GDM1 (cell line): Measurements from ENCODE around the gene GSG1L.
"Not testable (repeated sequence)": the region's sequence is repeated elsewhere in the genome, so short reads cannot be mapped to it uniquely, and the experiment has no call there.

Experiments
- DNase-seq: peaks from one replicate; lab custom pipeline; 2025; lab: John Stamatoyannopoulos, UW

Gene GSG1L

DNA sequence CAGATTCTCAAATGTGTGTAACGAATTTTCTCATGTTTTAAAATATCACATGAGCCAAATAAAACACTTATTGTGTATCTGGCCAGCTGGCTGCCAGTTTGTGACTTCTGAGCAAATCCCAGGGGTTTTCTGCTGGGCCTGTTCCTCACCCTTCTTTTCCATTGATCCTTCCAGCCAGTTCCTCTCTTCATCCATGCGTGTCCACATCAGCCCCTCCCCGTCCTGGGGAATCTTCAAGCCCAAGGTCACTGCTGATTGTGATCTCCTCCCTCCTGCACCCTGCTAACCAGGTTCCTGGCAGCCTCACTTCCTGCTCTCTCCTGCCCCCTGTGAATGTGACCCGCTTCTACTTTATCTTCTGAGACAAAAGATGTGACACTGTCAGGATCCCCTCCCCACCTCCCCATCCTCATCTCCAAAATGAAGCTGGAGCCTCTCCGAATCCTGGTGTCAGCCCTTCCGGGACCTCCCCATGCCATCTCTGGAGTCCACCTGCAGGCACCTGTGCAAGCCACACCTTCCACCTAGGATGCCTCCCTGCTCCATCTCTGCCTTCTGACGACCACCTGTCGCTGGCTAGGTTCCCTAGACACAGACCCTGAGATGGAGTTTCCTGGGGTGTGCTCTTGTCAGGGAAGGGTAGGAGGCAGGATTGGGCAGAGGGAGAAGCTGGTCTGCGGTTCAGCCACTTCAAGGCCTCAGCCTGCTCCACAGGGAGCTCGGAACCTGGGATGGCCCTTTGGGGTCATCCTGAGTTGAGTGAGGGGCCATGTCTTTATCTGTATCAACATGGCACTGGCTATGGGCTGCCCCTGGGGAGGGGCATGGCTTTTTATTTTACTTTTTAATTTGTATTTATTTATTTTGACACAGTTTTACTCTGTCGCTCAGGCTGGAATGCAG is 308.5 kb downstream of the GSG1L start:
- no peak for DNase-seq

DNA sequence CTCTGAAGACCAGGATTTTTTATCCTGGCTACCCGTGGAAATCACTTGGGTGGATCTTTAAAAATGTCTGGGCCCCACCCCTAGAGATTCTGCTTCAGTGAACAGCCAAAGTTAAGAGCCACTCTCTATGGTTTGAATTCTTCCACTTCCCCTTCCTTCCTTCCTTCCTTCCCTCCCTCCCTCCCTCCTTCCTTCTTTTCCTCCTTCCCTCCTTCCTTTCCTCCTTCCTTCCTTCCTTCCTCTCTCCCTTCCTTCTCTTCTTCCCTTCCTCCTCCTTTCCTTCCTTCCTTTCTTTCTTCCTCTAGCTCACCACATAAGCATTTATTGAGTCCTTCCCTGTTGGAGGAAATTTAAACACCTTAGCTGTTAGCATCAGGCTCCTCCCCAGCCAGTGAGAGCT is 310.0 kb downstream of the GSG1L start:
- DNase-seq: no peak

DNA sequence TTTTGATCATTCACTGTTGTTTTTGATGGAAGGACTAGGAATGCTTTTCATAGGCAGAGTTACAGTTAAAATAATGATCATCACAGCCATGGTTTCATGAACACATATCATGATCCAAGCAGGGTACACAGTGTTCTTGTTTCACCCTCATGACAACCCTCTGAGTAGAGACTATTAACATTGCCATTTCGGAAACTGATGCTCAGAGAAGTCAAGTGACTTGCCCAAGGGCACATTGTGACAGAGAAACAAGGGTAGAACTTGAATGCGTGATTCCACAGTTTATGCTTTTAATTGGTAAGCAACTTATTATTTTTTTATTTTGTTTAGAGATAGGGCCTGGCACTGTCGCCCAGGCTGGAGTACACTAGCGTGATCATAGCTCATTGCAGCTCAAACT is 311.3 kb downstream of the GSG1L start:
- no peak for DNase-seq

DNA sequence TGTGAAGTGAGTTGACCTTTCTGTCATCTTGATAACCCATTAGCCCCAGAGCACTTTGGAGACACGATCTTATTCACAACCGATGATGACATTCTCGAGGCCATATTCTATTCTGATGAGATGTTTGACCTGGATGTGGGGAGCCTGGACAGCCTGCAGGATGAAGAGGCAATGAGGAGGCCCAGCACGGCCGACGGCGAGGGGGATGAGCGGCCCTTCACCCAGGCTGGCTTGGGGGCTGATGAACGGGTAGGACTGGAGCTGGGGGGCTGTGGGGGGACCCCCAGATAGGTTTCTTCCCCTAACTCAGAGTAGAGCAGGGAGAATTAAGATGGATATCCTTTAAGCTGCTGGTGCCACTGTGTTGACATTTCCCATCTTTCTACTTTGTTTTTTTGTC is 311.8 kb downstream of the GSG1L start:
- no peak for DNase-seq

DNA sequence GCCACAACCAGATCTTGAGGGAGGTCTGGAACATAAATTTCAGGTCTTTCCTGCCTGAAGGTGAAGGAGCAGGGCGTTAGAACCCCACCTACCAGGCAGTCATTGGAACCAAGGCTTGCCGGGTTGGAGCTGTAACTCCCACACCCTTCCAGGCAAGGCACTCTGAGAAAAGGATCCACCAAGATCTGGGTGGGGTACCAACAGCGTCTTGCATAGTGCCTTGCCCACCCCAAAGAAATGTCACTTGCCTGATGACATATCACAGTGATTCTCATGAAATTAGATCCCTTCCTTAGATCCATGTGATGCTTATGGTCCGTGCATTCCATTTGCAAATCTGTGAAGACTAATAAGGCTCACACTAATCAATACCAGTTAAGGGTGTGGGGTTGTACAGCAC is 312.3 kb downstream of the GSG1L start:
- DNase-seq: no peak

DNA sequence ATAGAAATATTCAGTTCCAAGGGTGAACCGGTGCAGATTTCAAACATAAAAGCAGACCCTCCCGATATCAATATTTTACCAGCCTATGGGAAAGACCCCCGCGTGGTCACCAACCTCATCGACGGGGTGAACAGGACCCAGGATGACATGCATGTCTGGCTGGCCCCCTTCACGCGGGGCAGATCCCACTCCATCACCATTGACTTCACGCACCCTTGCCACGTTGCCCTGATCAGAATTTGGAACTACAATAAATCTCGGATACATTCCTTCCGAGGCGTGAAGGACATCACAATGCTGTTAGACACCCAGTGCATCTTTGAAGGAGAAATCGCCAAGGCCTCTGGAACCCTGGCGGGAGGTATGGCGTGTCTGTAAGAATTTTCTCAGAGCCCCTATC is 313.6 kb downstream of the GSG1L start:
- no peak for DNase-seq

DNA sequence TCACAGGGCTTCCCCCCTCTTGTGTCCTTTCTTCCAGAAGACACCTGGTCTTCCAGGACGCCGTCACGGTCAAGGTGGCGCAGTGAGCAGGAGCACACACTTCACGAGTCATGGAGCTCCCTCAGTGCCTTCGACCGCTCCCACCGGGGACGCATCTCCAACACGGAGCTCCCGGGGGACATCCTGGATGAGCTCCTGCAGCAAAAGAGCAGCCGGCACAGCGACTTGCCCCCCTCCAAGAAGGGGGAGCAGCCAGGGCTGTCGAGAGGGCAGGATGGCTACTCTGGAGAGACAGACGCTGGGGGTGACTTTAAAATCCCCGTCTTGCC is 314.0 kb downstream of the GSG1L start:
- no peak for DNase-seq

DNA sequence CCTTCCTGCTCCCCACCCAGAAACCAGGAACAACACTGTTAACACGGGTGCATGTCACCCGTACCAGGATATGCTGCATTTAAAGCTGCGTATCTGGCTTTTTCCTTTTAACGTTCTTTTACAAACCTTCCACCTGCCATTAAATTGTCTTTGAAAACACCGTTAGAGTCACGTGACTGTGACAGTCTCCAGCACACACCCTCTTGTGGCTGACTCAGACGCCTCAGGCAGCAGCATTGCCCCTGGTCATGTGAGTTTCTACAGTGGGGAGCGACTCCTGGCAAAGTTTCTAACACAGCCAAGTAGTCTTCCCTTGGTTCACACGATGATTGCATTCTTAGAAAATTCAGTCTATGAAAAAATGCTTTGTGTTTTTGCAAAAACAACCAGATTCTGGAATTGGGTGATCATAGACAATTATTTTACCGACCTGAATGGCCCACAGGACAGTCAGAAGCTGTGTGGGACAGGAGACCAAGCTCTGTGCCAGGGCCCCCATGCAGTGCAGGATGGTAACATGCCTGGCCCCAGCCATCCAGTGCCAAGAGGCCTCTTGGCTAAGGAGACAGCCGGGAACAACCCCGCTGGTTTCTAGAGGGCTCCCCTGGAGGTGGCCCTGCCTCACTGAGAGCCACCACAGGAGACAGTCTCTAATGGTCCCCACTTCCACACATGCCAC is 314.5 kb downstream of the GSG1L start:
- DNase-seq: no peak

DNA sequence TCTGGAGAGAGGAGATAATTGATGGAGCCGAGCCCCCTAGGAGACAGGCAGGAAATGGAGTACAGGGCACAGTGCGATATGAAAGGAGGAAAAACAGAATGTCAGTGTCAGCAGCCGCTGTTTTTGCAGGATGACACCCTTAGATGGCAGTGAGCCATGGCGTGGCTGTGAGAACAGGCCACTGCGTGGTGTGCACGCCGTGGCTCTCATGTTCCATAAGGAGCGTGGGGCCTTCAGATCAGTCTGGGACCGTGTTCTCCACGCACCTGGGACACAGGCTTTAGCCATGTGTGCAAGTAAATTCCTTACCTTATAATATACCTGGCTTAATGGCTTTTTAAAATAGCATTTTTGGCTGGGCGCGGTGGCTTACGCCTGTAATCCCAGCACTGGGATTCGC is 315.6 kb downstream of the GSG1L start:
- DNase-seq: no peak

DNA sequence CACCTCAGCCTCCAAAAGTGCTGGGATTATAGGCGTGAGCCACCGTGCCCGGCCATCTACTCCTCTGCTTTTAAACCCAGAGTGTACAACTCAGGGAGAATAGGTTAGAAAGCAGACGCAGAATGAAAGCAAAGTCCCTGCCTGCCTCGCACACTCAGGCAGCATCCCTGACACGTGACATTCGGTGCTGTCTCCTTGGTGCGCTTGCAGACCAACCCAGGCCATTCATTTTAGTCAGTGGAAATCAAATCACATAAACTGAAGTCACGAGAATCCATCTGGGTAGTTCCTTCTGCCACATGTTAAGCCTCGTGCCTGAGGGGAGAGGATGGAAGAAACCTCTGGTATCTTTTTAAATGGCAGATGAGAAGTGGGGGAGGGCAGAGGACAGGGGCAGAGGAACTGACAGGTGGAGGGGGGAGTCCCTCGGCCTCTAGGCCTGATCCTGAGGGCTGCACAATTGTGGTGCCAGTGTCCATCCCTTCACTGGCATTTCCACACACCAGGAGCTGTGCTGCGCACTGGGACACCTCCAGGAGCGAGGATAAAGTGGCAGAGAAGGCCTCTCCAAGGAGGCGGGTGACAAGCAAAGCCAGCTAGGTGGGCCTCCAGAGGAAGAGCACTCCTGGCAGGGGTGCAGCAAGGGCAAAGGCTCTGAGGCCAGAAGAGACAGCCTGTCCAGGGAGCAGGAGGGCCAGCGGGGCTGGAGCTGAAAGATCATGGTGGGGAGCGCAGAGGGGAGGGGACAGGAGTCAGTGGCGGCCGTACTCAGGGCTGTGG is 317.2 kb downstream of the GSG1L start:
- DNase-seq: no peak

DNA sequence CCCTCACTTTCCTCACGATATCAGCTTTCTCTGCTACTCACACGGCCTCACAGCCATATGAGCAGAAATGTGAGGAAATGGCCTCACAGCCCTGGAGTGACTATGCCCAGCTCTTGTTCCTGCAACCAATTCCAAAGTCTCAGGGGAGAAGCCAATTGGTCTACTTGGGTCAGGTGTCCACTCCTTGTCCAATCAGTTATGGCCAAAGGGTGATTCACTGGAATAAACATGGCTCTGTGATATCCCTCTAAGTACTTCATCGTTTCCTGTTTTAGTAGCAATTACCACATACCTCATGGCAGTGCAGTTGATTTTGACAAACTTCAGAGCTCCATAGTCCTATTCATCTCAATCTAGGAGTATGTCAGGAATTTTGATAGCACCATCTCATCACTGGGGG is 318.2 kb downstream of the GSG1L start:
- no peak for DNase-seq

DNA sequence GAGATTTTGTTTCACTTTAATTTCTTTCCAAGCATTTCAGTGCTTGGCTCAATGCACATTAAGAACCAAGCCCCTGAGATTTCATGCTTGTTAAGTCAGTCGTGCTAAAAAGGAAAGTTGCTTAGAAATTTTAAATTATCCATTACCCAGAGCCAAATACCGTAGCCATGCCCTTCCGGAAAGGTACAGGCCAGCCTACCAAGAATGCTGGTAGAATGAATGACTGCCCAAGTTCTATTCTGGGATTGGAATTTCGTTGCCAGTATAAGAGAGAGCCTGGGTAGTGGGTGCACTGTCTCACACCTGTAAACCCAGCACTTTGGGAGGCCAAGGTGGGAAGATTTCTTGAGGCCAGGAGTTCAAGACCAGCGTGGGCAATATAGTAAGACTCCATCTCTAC is 319.6 kb downstream of the GSG1L start:
- DNase-seq: no peak

DNA sequence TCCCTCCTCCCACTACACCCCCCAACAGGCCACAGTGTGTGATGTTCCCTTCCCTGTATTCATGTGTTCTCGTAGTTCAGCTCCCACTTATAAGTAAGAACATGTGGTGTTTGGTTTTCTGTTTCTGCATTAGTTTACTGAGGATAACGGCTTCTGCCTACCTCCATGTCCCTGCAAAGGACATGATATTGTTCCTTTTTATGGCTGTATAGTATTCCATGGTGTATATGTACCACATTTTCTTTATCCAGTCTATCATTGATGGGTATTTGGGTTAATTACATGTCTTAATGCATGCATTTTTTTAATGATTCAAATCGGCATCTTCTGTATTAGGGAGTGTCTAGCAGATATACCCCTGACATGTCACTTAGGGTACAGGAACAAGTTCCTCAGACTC is 320.5 kb downstream of the GSG1L start:
- DNase-seq: not testable (repeated sequence)

DNA sequence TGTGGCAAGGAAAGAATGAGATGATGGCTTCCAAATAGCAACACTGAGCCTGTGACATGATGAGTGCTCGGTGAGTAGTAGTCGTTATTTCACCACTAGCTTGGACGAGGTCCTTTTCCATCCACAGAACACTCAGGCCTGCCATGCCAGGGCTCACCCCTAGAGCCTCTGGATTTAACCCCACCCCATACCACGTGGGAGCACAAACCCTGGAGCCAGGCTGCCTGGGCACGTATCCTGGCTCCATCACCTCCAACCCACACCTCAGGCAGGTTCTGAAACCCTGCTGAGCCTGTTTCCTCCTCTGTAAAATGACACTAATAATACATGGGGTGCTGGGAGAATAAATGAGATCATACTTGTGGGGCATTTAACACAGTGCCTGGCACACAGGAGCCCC is 321.2 kb downstream of the GSG1L start:
- no peak for DNase-seq

DNA sequence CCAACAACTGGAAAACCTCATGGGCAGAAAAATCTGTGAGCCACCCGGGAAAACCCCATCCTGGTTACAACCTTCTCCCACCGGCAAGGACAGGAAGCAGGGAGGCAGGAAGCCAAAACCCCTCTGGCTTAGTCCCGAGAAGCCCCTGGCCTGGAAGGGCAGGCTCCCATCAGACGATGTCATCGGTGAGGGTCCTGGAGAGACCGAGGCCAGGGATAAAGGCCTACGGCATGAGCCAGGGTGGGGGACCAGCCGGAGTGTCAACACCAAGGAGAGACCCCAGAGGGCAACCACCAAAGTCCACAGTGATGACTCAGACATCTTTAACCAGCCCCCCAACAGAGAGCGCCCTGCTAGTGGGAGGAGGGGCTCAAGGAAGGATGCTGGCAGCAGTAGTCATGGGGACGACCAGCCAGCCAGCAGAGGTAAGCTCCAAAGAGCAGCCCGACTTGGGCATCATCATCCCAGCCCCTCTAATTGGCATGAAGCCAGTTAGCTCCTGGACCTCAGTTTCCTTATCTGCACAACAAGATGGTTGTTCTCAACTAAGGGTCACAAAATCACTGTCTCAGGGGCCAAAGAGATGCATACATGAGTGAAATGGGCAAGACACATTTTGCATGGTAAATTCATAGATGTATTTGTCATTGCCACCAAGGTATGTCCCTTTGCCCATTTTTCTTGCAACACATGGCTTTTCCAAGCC is 322.9 kb downstream of the GSG1L start:
- DNase-seq: no peak

DNA sequence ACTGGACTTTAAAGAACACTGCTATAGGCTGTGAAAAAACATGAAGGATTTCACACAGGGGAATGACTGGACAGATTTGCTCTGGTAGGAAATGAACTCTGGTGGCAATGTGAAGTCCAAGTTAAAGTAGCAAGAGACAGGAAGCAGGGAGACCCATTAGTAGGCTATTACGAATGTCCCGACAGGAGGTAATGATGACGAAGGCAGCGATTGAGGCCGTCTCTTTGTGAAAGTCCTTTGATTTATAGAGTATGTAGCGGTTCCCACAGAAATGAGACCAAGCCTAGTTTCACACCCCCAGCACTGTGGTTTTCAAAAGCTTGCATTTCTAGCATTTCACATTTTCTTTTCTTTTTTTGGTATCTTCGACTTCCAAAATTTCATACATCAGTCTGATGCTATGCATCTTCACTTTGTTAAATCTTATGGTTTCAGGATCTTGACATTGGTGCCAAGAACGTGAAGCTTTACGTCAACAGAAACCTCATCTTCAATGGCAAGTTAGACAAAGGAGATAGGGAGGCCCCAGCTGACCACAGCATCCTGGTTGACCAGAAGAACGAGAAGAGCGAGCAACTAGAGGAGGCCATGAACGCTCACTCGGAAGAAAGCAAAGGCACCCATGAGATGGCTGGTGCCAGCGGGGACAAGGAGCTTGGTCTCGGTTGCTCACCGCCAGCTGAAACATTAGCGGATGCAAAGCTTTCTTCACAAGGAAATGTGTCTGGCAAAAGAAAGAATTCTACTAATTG is 323.7 kb downstream of the GSG1L start:
- DNase-seq: no peak

DNA sequence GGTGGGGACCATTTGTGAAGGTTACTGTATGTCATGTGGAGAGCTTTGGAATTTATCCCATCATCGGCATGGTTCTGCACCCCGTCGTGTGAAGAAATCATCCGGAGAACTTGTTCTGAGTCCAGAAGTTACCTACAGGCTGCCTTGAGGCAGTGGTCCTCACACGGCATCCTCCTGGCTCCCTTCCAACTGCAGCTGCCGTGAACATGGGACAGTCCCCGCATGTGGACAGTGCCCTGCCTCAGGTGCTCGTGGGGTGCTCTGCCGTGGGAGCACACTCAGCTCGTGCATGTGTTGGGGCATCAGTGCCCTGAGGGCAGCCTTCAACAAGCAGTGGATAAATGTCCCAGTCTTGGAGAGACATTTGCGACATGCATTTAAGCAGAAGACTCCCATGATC is 324.9 kb downstream of the GSG1L start:
- no peak for DNase-seq
